IMR-90 (cell line): ENCODE measurements around the gene ACTR3C. TPM values are rescaled to one million over a fixed set of nuclear protein-coding genes. Genes with fewer than 3 reads are reported as not detected.

Experiments
- ATAC-seq: fragments of 200-7000 bp; cut with Tn5 transposase; 2 replicates; pipeline ENCODE4 v1.9.1; 2020; ENCODE audit warnings: low read depth, mild to moderate bottlenecking, moderate library complexity
- BruUV-seq: library from RNA; stranded (reverse); fragments of 400-500 nt; replicated peaks from 2 replicates; lab custom pipeline; 2021; lab: Mats Ljungman, UMichigan
- CTCF ChIA-PET: fragments of 300-600 bp; formaldehyde crosslinking; extraction: SDS; loops from one replicate; lab custom pipeline; 2021; ENCODE audit warnings: antibody characterized with exemption; lab: Yijun Ruan, JAX
- POLR2A ChIA-PET: fragments of 300-600 bp; sonication (Branson Sonifier 250); formaldehyde crosslinking; loops from one replicate; lab custom pipeline; 2022; ENCODE audit warnings: antibody characterized with exemption; ENCODE audit not compliant: unreplicated experiment; lab: Charles Lee
- DNase-seq: peaks from one replicate; pipeline ENCODE4 v3.0.0; 2013
- H2AFZ ChIP-seq: replicated peaks from 2 replicates; pipeline ENCODE3; 2013; ENCODE audit warnings: low read length, mild to moderate bottlenecking; ENCODE audit not compliant: poor library complexity
- H2AK5ac ChIP-seq: 2 replicates; pipeline ENCODE4 v1.6.1; 2013; ENCODE audit warnings: low read depth, low read length, inconsistent platforms
- H2AK9ac ChIP-seq: replicated peaks from 2 replicates; pipeline ENCODE3; 2013; ENCODE audit warnings: mild to moderate bottlenecking, low read depth, low read length, moderate library complexity; ENCODE audit not compliant: poor library complexity
- H2BK120ac ChIP-seq: 2 replicates; pipeline ENCODE4 v1.6.1; 2013; ENCODE audit warnings: low read depth, low read length, inconsistent platforms
- H2BK15ac ChIP-seq: 3 replicates; pipeline ENCODE4 v1.6.1; 2013; ENCODE audit warnings: low read depth, low read length, inconsistent platforms
- H2BK20ac ChIP-seq: 2 replicates; pipeline ENCODE4 v1.6.1; 2013; ENCODE audit warnings: low read depth, mild to moderate bottlenecking, inconsistent platforms, low read length, moderate library complexity
- H2BK5ac ChIP-seq: 2 replicates; pipeline ENCODE4 v1.6.1; 2013; ENCODE audit warnings: mild to moderate bottlenecking, low read depth, low read length, inconsistent platforms; ENCODE audit not compliant: poor library complexity, severe bottlenecking
- H3K14ac ChIP-seq: replicated peaks from 2 replicates; pipeline ENCODE4 v1.6.1; 2013; ENCODE audit warnings: low read depth, low read length, inconsistent platforms
- H3K18ac ChIP-seq: 2 replicates; pipeline ENCODE4 v1.6.1; 2013; ENCODE audit warnings: low read depth, low read length, control low read depth
- H3K23ac ChIP-seq: 2 replicates; pipeline ENCODE4 v1.6.1; 2013; ENCODE audit warnings: low read depth, low read length, inconsistent platforms
- H3K27ac ChIP-seq: 2 replicates; pipeline ENCODE4 v1.5.1; 2013; ENCODE audit warnings: mild to moderate bottlenecking, control low read depth, low read length; ENCODE audit not compliant: insufficient read depth
- H3K27me3 ChIP-seq: 2 replicates; pipeline ENCODE4 v1.6.1; 2013; ENCODE audit warnings: low read length; ENCODE audit not compliant: control insufficient read depth, insufficient read depth
- H3K36me3 ChIP-seq: 2 replicates; pipeline ENCODE4 v1.6.1; 2013; ENCODE audit warnings: low read length, mixed read lengths; ENCODE audit not compliant: control insufficient read depth, insufficient read depth
- H3K4ac ChIP-seq: 2 replicates; pipeline ENCODE4 v1.6.1; 2013; ENCODE audit warnings: low read depth, low read length, inconsistent platforms
- H3K4me1 ChIP-seq: 2 replicates; pipeline ENCODE4 v1.6.1; 2013; ENCODE audit warnings: low read length, mixed read lengths; ENCODE audit not compliant: control insufficient read depth, insufficient read depth
- H3K4me2 ChIP-seq: 2 replicates; pipeline ENCODE4 v1.6.1; 2013; ENCODE audit warnings: low read depth, mild to moderate bottlenecking, control low read depth, low read length, moderate library complexity
- H3K4me3 ChIP-seq: 2 replicates; pipeline ENCODE4 v1.5.1; 2013; ENCODE audit warnings: low read depth, mild to moderate bottlenecking, control low read depth, low read length, moderate library complexity; ENCODE audit not compliant: insufficient read depth
- H3K56ac ChIP-seq: 2 replicates; pipeline ENCODE4 v1.6.1; 2013; ENCODE audit warnings: low read length, inconsistent platforms; ENCODE audit not compliant: insufficient read depth; ENCODE audit errors: extremely low read depth
- H3K79me1 ChIP-seq, 2 experiments: 2 replicates each; pipeline ENCODE4 v1.6.1; 2013; ENCODE audit warnings: low read length in 2 of 2, inconsistent platforms in 1 of 2, low read depth in 1 of 2
- H3K9ac ChIP-seq: 2 replicates; pipeline ENCODE4 v1.6.1; 2013; ENCODE audit warnings: low read depth, low read length, control low read depth
- H3K9me1 ChIP-seq: 2 replicates; pipeline ENCODE4 v1.6.1; 2013; ENCODE audit warnings: low read length, inconsistent platforms; ENCODE audit not compliant: insufficient read depth
- H3K9me3 ChIP-seq: 2 replicates; pipeline ENCODE4 v1.6.1; 2013; ENCODE audit warnings: low read length; ENCODE audit not compliant: control insufficient read depth, insufficient read depth
- H4K20me1 ChIP-seq: 2 replicates; pipeline ENCODE4 v1.6.1; 2013; ENCODE audit warnings: low read length, inconsistent platforms; ENCODE audit not compliant: insufficient read depth
- H4K5ac ChIP-seq: 2 replicates; pipeline ENCODE4 v1.6.1; 2013; ENCODE audit warnings: mild to moderate bottlenecking, low read depth, low read length, control low read depth
- H4K8ac ChIP-seq, 2 experiments: 2 replicates each; pipeline ENCODE4 v1.6.1; 2013; ENCODE audit warnings: low read depth in 2 of 2, low read length in 2 of 2, control low read depth in 1 of 2, inconsistent platforms in 1 of 2
- H4K91ac ChIP-seq: 2 replicates; pipeline ENCODE4 v1.6.1; 2013; ENCODE audit warnings: low read depth, low read length, inconsistent platforms; ENCODE audit not compliant: insufficient read depth
- BHLHE40 ChIP-seq: fragments of 150-350 bp; IDR thresholded peaks from 2 replicates; pipeline ENCODE4 v1.6.1; 2016; ENCODE audit warnings: mild to moderate bottlenecking, low read depth, low read length
- CEBPB ChIP-seq: IDR thresholded peaks from 2 replicates; pipeline ENCODE4 v1.6.1; 2012; ENCODE audit warnings: low read depth, low read length, improper control_type of control experiment
- CHD1 ChIP-seq: IDR thresholded peaks from 2 replicates; pipeline ENCODE4 v1.6.1; 2012; ENCODE audit warnings: low read depth, low read length, improper control_type of control experiment
- CTCF ChIP-seq: conservative IDR thresholded peaks from 2 replicates; pipeline ENCODE4 v1.5.1; 2012; ENCODE audit warnings: mild to moderate bottlenecking, low read depth, low read length, improper control_type of control experiment
- FOS ChIP-seq: fragments of 150-350 bp; IDR thresholded peaks from 2 replicates; pipeline ENCODE4 v1.6.1; 2016; ENCODE audit warnings: low read depth, low read length
- MAFK ChIP-seq: IDR thresholded peaks from 2 replicates; pipeline ENCODE4 v1.6.1; 2012; ENCODE audit warnings: low read depth, low read length, improper control_type of control experiment
- MAZ ChIP-seq: IDR thresholded peaks from 2 replicates; pipeline ENCODE4 v1.6.1; 2012; ENCODE audit warnings: low read depth, mild to moderate bottlenecking, low read length, improper control_type of control experiment, moderate library complexity, borderline replicate concordance
- MXI1 ChIP-seq: IDR thresholded peaks from 2 replicates; pipeline ENCODE4 v1.6.1; 2012; ENCODE audit warnings: low read depth, mild to moderate bottlenecking, low read length, moderate library complexity, borderline replicate concordance
- POLR2A ChIP-seq: IDR thresholded peaks from 2 replicates; pipeline ENCODE4 v1.6.1; 2012; ENCODE audit warnings: mild to moderate bottlenecking, low read depth, low read length
- RAD21 ChIP-seq: IDR thresholded peaks from 2 replicates; pipeline ENCODE4 v1.6.1; 2012; ENCODE audit warnings: low read length, improper control_type of control experiment
- RCOR1 ChIP-seq: IDR thresholded peaks from 2 replicates; pipeline ENCODE4 v1.6.1; 2012; ENCODE audit warnings: mild to moderate bottlenecking, low read length, improper control_type of control experiment; ENCODE audit not compliant: insufficient replicate concordance
- RFX5 ChIP-seq: IDR thresholded peaks from 2 replicates; pipeline ENCODE4 v1.8.0; 2012; ENCODE audit warnings: low read depth, mild to moderate bottlenecking, low read length, moderate library complexity
- SMC3 ChIP-seq: fragments of 150-350 bp; IDR thresholded peaks from 2 replicates; pipeline ENCODE4 v1.6.1; 2016; ENCODE audit warnings: low read depth, mild to moderate bottlenecking, antibody characterized with exemption, low read length, moderate library complexity
- USF2 ChIP-seq: fragments of 150-350 bp; IDR thresholded peaks from 2 replicates; pipeline ENCODE4 v1.6.1; 2017; ENCODE audit warnings: mild to moderate bottlenecking, antibody characterized with exemption, low read length, low read depth
- dilution Hi-C: fragments of 300-500 bp; cut with HindIII; formaldehyde crosslinking; loops from one replicate; pipeline ENCODE4 v1.14.3; 2018; ENCODE audit warnings: low sequenced_read_pairs; ENCODE audit not compliant: unreplicated experiment
- in situ Hi-C: fragments of 300-500 bp; cut with MboI; formaldehyde crosslinking; loops from 3 replicates; pipeline ENCODE4 v1.14.3; 2019; ENCODE audit warnings: low sequenced_read_pairs, inconsistent platforms, mixed read lengths
- intact Hi-C: fragments of 100-400 bp; cut with micrococcal nuclease; formaldehyde crosslinking; loops from 2 replicates; pipeline ENCODE4 v1.10.0; 2022
- polyA plus RNA-seq, 3 experiments: library from polyadenylated mRNA; depleted of rRNA; stranded (reverse); fragments of >200 nt; gene quantifications; 2 replicates each; pipeline ENCODE4 v1.2.3, GENCODE V29; 2012; ENCODE audit warnings: low replicate concordance in 1 of 3
- total RNA-seq: library from RNA; depleted of rRNA; stranded (reverse); fragments of >200 nt; gene quantifications from 2 replicates; pipeline ENCODE4 v1.2.3, GENCODE V29; 2012

ACTR3C gene
- total and polyA plus RNA-seq, 2 of the 4 experiments (the other 2 are of a cell fraction): not detected

- peaks cover 16% of the 10 kb centered on the region for H3K9me3 ChIP-seq
- ATAC-seq (no peak), DNase-seq (no peak)
- H3K14ac ChIP-seq: no peak overlapping the region
- BruUV-seq: no TSS peak
- H3K79me1 ChIP-seq: no peaks in the 10 kb centered on the region
- no peak overlapping the region for H2BK20ac ChIP-seq
- H2AK5ac ChIP-seq: no peak overlapping the region
- no peak overlapping the region for H4K91ac ChIP-seq
- POLR2A ChIA-PET: no interaction called here
- H3K36me3 ChIP-seq: no peaks in the 10 kb centered on the region
- no peak overlapping the region for H3K4me2 ChIP-seq
- no peak overlapping the region for H3K4me3 ChIP-seq
- no peak overlapping the region for H2AFZ ChIP-seq
- H2BK15ac ChIP-seq: no peak overlapping the region
- H2BK120ac ChIP-seq: no peak overlapping the region
- CTCF ChIA-PET: interaction anchor here (0.7 kb wide), 1 partner anchor 865 kb away, joined by 4 read pairs; no protein-coding TSS in a partner anchor
- H3K9me1 ChIP-seq: peaks cover under 1% of the 10 kb centered on the region; the same call in 1 of the 2 replicates
- dilution Hi-C loops: no loop called here
- no peak overlapping the region for H4K8ac ChIP-seq
- H2BK5ac ChIP-seq: no peak overlapping the region
- no peak overlapping the region for H2AK9ac ChIP-seq
- intact Hi-C loops: no loop called here
- H4K20me1 ChIP-seq: 0 out of 2 replicates have a peak, but pooled peaks cover 3% of the 10 kb centered on the region
- no peak overlapping the region for H3K56ac ChIP-seq
- no peak overlapping the region for H3K4ac ChIP-seq
- peaks cover 31% of the 10 kb centered on the region for H3K27me3 ChIP-seq
- no peak for TF ChIP-seq USF2
- no peak for TF ChIP-seq MXI1
- no peak for TF ChIP-seq RAD21
- TF ChIP-seq RFX5: no peak
- no peak for TF ChIP-seq MAFK
- TF ChIP-seq BHLHE40: no peak
- TF ChIP-seq FOS: no peak
- no peak for TF ChIP-seq RCOR1
- TF ChIP-seq CHD1: no peak
- TF ChIP-seq MAZ: no peak
- no peak for TF ChIP-seq CEBPB
- no peak for TF ChIP-seq CTCF
- TF ChIP-seq SMC3: no peak
- TF ChIP-seq POLR2A: no peak
- no peak overlapping the region for H4K5ac ChIP-seq
- peaks cover 15% of the 10 kb centered on the region for H3K4me1 ChIP-seq
- no peak overlapping the region for H3K27ac ChIP-seq
- no peak overlapping the region for H3K23ac ChIP-seq
- no peak overlapping the region for H3K9ac ChIP-seq
- no peak overlapping the region for H3K18ac ChIP-seq
- in situ Hi-C loops: no loop called here
Observed at GRCh38 chr7:150344299-150344698, 21.0 kb upstream of the ACTR3C start.
